Neural cell (in vitro differentiated cells): ENCODE results near the gene SURF1. TPM values are rescaled to one million over a fixed set of nuclear protein-coding genes. Genes with fewer than 3 reads are reported as not detected.

ENCODE experiments used
- H2AFZ ChIP-seq: fragments of 200-600, 300-800 bp; sonication (generic), shearing (Covaris generic); 2 replicates; pipeline ENCODE4 v1.6.0; 2014; ENCODE audit warnings: low read depth, mild to moderate bottlenecking, antibody characterized with exemption, low read length, moderate library complexity
- H3F3A ChIP-seq: fragments of 200-600 bp; shearing (Covaris generic); 2 replicates; pipeline ENCODE4 v1.6.1; 2016; ENCODE audit warnings: mild to moderate bottlenecking, moderate library complexity, mixed read lengths, antibody characterized with exemption, low read length; ENCODE audit not compliant: insufficient read depth, poor library complexity, severe bottlenecking
- H3K27ac ChIP-seq: fragments of 200-600, 300-800 bp; sonication (generic), shearing (Covaris generic); 2 replicates; pipeline ENCODE4 v1.5.1; 2014; ENCODE audit warnings: mild to moderate bottlenecking, low read length, moderate library complexity
- H3K27me3 ChIP-seq: fragments of 300-800, 200-600 bp; sonication (generic), shearing (Covaris generic); 2 replicates; pipeline ENCODE4 v1.6.0; 2014; ENCODE audit warnings: mild to moderate bottlenecking, low read depth, low read length, moderate library complexity; ENCODE audit not compliant: insufficient read depth
- H3K36me3 ChIP-seq: fragments of 300-800, 200-600 bp; sonication (generic), shearing (Covaris generic); 2 replicates; pipeline ENCODE4 v1.5.1; 2014; ENCODE audit warnings: mild to moderate bottlenecking, antibody characterized with exemption, low read length, moderate library complexity; ENCODE audit not compliant: insufficient read depth
- H3K4me2 ChIP-seq: fragments of 300-800, 200-600 bp; sonication (generic), shearing (Covaris generic); 2 replicates; pipeline ENCODE4 v1.6.0; 2014; ENCODE audit warnings: mild to moderate bottlenecking, low read length
- H3K4me3 ChIP-seq: fragments of 300-800, 200-600 bp; sonication (generic), shearing (Covaris generic); 2 replicates; pipeline ENCODE4 v1.5.1; 2014; ENCODE audit warnings: mild to moderate bottlenecking, low read length, moderate library complexity
- H3K79me2 ChIP-seq: fragments of 200-600 bp; shearing (Covaris generic); replicated peaks from 2 replicates; pipeline ENCODE4 v1.6.0; 2014; ENCODE audit warnings: mild to moderate bottlenecking, low read length, moderate library complexity; ENCODE audit not compliant: insufficient read depth
- H3K9ac ChIP-seq: fragments of 300-800, 200-600 bp; sonication (generic), shearing (Covaris generic); 2 replicates; pipeline ENCODE4 v1.6.1; 2016; ENCODE audit warnings: mild to moderate bottlenecking, low read length, mixed read lengths
- H3K9me2 ChIP-seq: fragments of 200-600 bp; shearing (Covaris generic); 2 replicates; pipeline ENCODE4 v1.6.1; 2016; ENCODE audit warnings: mild to moderate bottlenecking, low read length, mixed read lengths; ENCODE audit not compliant: insufficient read depth
- H3K9me3 ChIP-seq: fragments of 200-600, 300-800 bp; sonication (generic), shearing (Covaris generic); 2 replicates; pipeline ENCODE4 v1.6.1; 2016; ENCODE audit warnings: mild to moderate bottlenecking, mixed run types, low read length, moderate library complexity, mixed read lengths
- H4K20me1 ChIP-seq: fragments of 200-600 bp; shearing (Covaris generic); 2 replicates; pipeline ENCODE4 v1.6.1; 2016; ENCODE audit warnings: mild to moderate bottlenecking, mixed run types; ENCODE audit not compliant: insufficient read depth
- EP300 ChIP-seq: fragments of 450-650 bp; conservative IDR thresholded peaks from 2 replicates; pipeline ENCODE4 v1.6.1; 2014; ENCODE audit warnings: antibody characterized with exemption, mild to moderate bottlenecking, moderate library complexity; ENCODE audit not compliant: poor library complexity, severe bottlenecking
- MXI1 ChIP-seq: fragments of 450-650 bp; conservative IDR thresholded peaks from 2 replicates; pipeline ENCODE4 v1.6.1; 2014; ENCODE audit warnings: antibody characterized with exemption, mild to moderate bottlenecking; ENCODE audit not compliant: poor library complexity, severe bottlenecking
- RAD21 ChIP-seq: fragments of 450-650 bp; conservative IDR thresholded peaks from 2 replicates; pipeline ENCODE4 v1.6.1; 2014; ENCODE audit warnings: antibody characterized with exemption, mild to moderate bottlenecking, moderate library complexity
- SMC3 ChIP-seq: fragments of 450-650 bp; conservative IDR thresholded peaks from 2 replicates; pipeline ENCODE4 v1.6.1; 2014; ENCODE audit warnings: antibody characterized with exemption, mild to moderate bottlenecking, moderate library complexity; ENCODE audit not compliant: poor library complexity
- TAF1 ChIP-seq: IDR thresholded peaks from 2 replicates; pipeline ENCODE4 v1.6.1; 2012; ENCODE audit warnings: low read depth
- polyA plus RNA-seq: library from polyadenylated mRNA; depleted of rRNA; stranded (reverse); fragments of >200 nt; gene quantifications from 2 replicates; pipeline ENCODE4 v1.2.3, GENCODE V29; 2014
- small RNA-seq, 3 experiments: library from RNA; depleted of rRNA; stranded (forward); fragments of <200 nt; gene quantifications; one replicate each; pipeline ENCODE3, GENCODE V24; 2012
- TF ChIP-seq, protein P1 (sequence below): fragments of 450-650 bp; IDR thresholded peaks from 2 replicates; pipeline ENCODE4 v1.5.1; 2014; ENCODE audit warnings: antibody characterized with exemption, mild to moderate bottlenecking, moderate library complexity; ENCODE audit not compliant: poor library complexity, severe bottlenecking
- TF ChIP-seq, protein P2 (sequence below): IDR thresholded peaks from 2 replicates; pipeline ENCODE4 v1.6.1; 2012; ENCODE audit warnings: borderline replicate concordance

Gene SURF1
- polyA plus RNA-seq, 1 donor from 2014 or later = 32.3 TPM

GRCh38 chr9:133303266-133304157, 52.8 kb downstream of the SURF1 start:
- no peak overlapping the region for H2AFZ ChIP-seq
- H3K79me2 ChIP-seq = no peaks in the 10 kb centered on the region
- H3K4me2 ChIP-seq = no peak overlapping the region
- H3K9me2 ChIP-seq = no peaks in the 10 kb centered on the region
- no peak overlapping the region for H3K9ac ChIP-seq
- H3K36me3 ChIP-seq = no peaks in the 10 kb centered on the region
- no peak overlapping the region for H3K4me3 ChIP-seq
- H3F3A ChIP-seq = no peaks in the 10 kb centered on the region
- no peaks in the 10 kb centered on the region for H3K27me3 ChIP-seq
- H3K27ac ChIP-seq = no peak overlapping the region
- H4K20me1 ChIP-seq = no peaks in the 10 kb centered on the region
- no peaks in the 10 kb centered on the region for H3K9me3 ChIP-seq
- TF ChIP-seq RAD21 (no peak), EP300 (no peak), TAF1 (no peak), SMC3 (no peak), MXI1 (no peak)
- TF ChIP-seq, protein P1, sequence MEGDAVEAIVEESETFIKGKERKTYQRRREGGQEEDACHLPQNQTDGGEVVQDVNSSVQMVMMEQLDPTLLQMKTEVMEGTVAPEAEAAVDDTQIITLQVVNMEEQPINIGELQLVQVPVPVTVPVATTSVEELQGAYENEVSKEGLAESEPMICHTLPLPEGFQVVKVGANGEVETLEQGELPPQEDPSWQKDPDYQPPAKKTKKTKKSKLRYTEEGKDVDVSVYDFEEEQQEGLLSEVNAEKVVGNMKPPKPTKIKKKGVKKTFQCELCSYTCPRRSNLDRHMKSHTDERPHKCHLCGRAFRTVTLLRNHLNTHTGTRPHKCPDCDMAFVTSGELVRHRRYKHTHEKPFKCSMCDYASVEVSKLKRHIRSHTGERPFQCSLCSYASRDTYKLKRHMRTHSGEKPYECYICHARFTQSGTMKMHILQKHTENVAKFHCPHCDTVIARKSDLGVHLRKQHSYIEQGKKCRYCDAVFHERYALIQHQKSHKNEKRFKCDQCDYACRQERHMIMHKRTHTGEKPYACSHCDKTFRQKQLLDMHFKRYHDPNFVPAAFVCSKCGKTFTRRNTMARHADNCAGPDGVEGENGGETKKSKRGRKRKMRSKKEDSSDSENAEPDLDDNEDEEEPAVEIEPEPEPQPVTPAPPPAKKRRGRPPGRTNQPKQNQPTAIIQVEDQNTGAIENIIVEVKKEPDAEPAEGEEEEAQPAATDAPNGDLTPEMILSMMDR = no peak
- TF ChIP-seq, protein P2, sequence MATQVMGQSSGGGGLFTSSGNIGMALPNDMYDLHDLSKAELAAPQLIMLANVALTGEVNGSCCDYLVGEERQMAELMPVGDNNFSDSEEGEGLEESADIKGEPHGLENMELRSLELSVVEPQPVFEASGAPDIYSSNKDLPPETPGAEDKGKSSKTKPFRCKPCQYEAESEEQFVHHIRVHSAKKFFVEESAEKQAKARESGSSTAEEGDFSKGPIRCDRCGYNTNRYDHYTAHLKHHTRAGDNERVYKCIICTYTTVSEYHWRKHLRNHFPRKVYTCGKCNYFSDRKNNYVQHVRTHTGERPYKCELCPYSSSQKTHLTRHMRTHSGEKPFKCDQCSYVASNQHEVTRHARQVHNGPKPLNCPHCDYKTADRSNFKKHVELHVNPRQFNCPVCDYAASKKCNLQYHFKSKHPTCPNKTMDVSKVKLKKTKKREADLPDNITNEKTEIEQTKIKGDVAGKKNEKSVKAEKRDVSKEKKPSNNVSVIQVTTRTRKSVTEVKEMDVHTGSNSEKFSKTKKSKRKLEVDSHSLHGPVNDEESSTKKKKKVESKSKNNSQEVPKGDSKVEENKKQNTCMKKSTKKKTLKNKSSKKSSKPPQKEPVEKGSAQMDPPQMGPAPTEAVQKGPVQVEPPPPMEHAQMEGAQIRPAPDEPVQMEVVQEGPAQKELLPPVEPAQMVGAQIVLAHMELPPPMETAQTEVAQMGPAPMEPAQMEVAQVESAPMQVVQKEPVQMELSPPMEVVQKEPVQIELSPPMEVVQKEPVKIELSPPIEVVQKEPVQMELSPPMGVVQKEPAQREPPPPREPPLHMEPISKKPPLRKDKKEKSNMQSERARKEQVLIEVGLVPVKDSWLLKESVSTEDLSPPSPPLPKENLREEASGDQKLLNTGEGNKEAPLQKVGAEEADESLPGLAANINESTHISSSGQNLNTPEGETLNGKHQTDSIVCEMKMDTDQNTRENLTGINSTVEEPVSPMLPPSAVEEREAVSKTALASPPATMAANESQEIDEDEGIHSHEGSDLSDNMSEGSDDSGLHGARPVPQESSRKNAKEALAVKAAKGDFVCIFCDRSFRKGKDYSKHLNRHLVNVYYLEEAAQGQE = no peak

Small RNA genes lying within 50 kb of the gene (small RNA-seq; reads per million reads assigned to genes)
- gene RF00019 (0 to 1.2 (median 0) reads per million in 3 experiments), gene SNORD24 (0 reads per million in 3 experiments), gene SNORD36A (0 reads per million in 3 experiments), gene SNORD36B (0 reads per million in 3 experiments), gene SNORD36C (0 reads per million in 3 experiments)

Other genes starting within 250 kb of the SURF1 start
- 174 and 253 TPM in 2 replicates for gene RALGDS, start 235.2 kb downstream of the SURF1 start, polyA plus RNA-seq
- not detected in 2 replicates for gene GBGT1, start 192.6 kb downstream of the SURF1 start, polyA plus RNA-seq
- gene OBP2B, start 147.2 kb downstream of the SURF1 start, polyA plus RNA-seq = not detected in 2 replicates
- gene ABO, start 81.3 kb downstream of the SURF1 start, polyA plus RNA-seq = not detected in 2 replicates
- gene SURF6, start 20.3 kb downstream of the SURF1 start, polyA plus RNA-seq = 20.7 and 21.8 TPM in 2 replicates
- gene MED22, start 8.4 kb downstream of the SURF1 start, polyA plus RNA-seq = 57.5 and 62.5 TPM in 2 replicates
- gene RPL7A, start 8.3 kb downstream of the SURF1 start, polyA plus RNA-seq = 1,931 and 1,987 TPM in 2 replicates
- 36.4 and 40.6 TPM in 2 replicates for gene SURF2, start 63 bp upstream of the SURF1 start, polyA plus RNA-seq
- 65.2 and 78.3 TPM in 2 replicates for gene SURF4, start 19.6 kb upstream of the SURF1 start, polyA plus RNA-seq
- 1.1 and 3.4 TPM in 2 replicates for gene STKLD1, start 19.9 kb upstream of the SURF1 start, polyA plus RNA-seq
- gene REXO4, start 61.5 kb upstream of the SURF1 start, polyA plus RNA-seq = 15.0 and 16.1 TPM in 2 replicates
- gene ADAMTS13, start 65.9 kb upstream of the SURF1 start, polyA plus RNA-seq = 13.5 and 24.8 TPM in 2 replicates
- gene CACFD1, start 103.5 kb upstream of the SURF1 start, polyA plus RNA-seq = 75.4 and 78.0 TPM in 2 replicates
- 11.5 and 17.9 TPM in 2 replicates for gene SLC2A6, start 122.6 kb upstream of the SURF1 start, polyA plus RNA-seq
- not detected in 2 replicates for gene MYMK, start 168.5 kb upstream of the SURF1 start, polyA plus RNA-seq
- 0.30 and 0.85 TPM in 2 replicates for gene ADAMTSL2, start 178.2 kb upstream of the SURF1 start, polyA plus RNA-seq